ENCODE measurements around the gene CBX8. TPM values are rescaled to one million over a fixed set of nuclear protein-coding genes. Genes with fewer than 3 reads are reported as not detected.

Gene CBX8
- total RNA-seq, 4 donors from 2014 or later, result 1.9 to 4.7 (median 4.2) TPM

- H3K4me3 ChIP-seq (ENCODE audit: low read depth, poor library complexity, severe bottlenecking), result no peak overlapping the region
- intact Hi-C loops (cut with DNase I; ENCODE audit: low total_unique reads), result loop anchor here (5.0 kb wide), 1 partner anchor 249 kb away; no protein-coding TSS in a partner anchor
- no peak for TF ChIP-seq CTCF (IDR thresholded peaks at IDR 0.05)
- no peak for TF ChIP-seq POLR2A (IDR thresholded peaks at IDR 0.05)
- WGBS, 2 donors, result 89 to 91% methylated on average over 5 of the region's 5 CpGs
- DNase-seq (ENCODE audit: low spot score in 2 of 2), result no peak
These were observed 53.3 kb downstream of the CBX8 start for GRCh38 chr17:79743614-79744013.

GRCh38 chr17:79742951-79743476 is 53.9 kb downstream of the CBX8 start:
- no peak for TF ChIP-seq POLR2A (IDR thresholded peaks at IDR 0.05)
- DNase-seq (ENCODE audit: low spot score in 2 of 2), result no peak
- intact Hi-C loops (cut with DNase I; ENCODE audit: low total_unique reads), result loop anchor here (5.0 kb wide), 1 partner anchor 249 kb away; no protein-coding TSS in a partner anchor
- 87 to 89% methylated on average over 5 to 7 of the region's 7 CpGs for WGBS, 2 donors
- H3K4me3 ChIP-seq (ENCODE audit: low read depth, poor library complexity, severe bottlenecking), result no peak overlapping the region

GRCh38 chr17:79742589-79742918 is 54.3 kb downstream of the CBX8 start:
- TF ChIP-seq POLR2A (IDR thresholded peaks at IDR 0.05) (no peak), CTCF (IDR thresholded peaks at IDR 0.05) (no peak)
- WGBS, 2 donors, result 86 to 100% methylated on average over 1 of the region's 1 CpG
- DNase-seq (ENCODE audit: low spot score in 2 of 2), result no peak
- no peak overlapping the region for H3K4me3 ChIP-seq (ENCODE audit: low read depth, poor library complexity, severe bottlenecking)
- intact Hi-C loops (cut with DNase I; ENCODE audit: low total_unique reads), result loop anchor here (5.0 kb wide), 1 partner anchor 250 kb away; no protein-coding TSS in a partner anchor

Other genes starting within 250 kb of the CBX8 start
- gene RBFOX3, start 186.0 kb downstream of the CBX8 start, total RNA-seq, result not detected
- not detected for gene ENPP7, start 66.1 kb downstream of the CBX8 start, total RNA-seq
- gene CBX2, start 18.9 kb downstream of the CBX8 start, total RNA-seq, result 1 to 10 TPM; 1.9 to 3.8 (median 3.1) TPM
- 10 to 100 TPM; 30.2 to 35.6 (median 32.2) TPM for gene CBX4, start 42.4 kb upstream of the CBX8 start, total RNA-seq
- gene TBC1D16, start 238.8 kb upstream of the CBX8 start, total RNA-seq, result 10 to 100 TPM in 3 of 4 donors, 1 to 10 TPM in 1; 9.1 to 28.0 (median 22.3) TPM
- gene CCDC40, start 239.6 kb upstream of the CBX8 start, total RNA-seq, result 1 to 10 TPM; 1.2 to 5.8 (median 2.1) TPM

Data from lower leg skin (tissue), 4 donors.